ENCODE data around the gene DAZAP1.

Gene DAZAP1

GRCh38 chr19:1460033-1460995 lies 52.9 kb downstream of the DAZAP1 start:
- H2AK5ac ChIP-seq (ENCODE audit: low read length, severe bottlenecking): no peak overlapping the region
- no peak overlapping the region for H4K8ac ChIP-seq (ENCODE audit: low read length)
- no peak overlapping the region for H2BK15ac ChIP-seq (ENCODE audit: low read depth, poor library complexity, severe bottlenecking)
- no peak overlapping the region for H3K18ac ChIP-seq (ENCODE audit: low read depth in 1 of 2, low read length in 2 of 2)
- H3K36me3 ChIP-seq (ENCODE audit: control insufficient read depth in 1 of 2, insufficient read depth in 2 of 2, low read depth in 1 of 2, low read length in 2 of 2): peaks cover 0 to 23% of the 10 kb centered on the region in 2 experiments
- no peak overlapping the region for H2BK5ac ChIP-seq (ENCODE audit: low read depth, low read length, poor library complexity, severe bottlenecking)
- no peak overlapping the region for H4K91ac ChIP-seq (ENCODE audit: low read length)
- H2BK12ac ChIP-seq (ENCODE audit: low read length in 2 of 2): no peak overlapping the region
- no peak for DNase-seq
- no peak overlapping the region for H3K4ac ChIP-seq (ENCODE audit: low read depth in 1 of 2, low read length in 2 of 2)
- no peak overlapping the region for H3K4me2 ChIP-seq (ENCODE audit: low read length, poor library complexity, severe bottlenecking)
- H3K79me1 ChIP-seq (replicated peaks; ENCODE audit: low read length, poor library complexity, severe bottlenecking): peaks cover 2% of the 10 kb centered on the region
- no peak overlapping the region for H3K23ac ChIP-seq (ENCODE audit: low read length in 2 of 2)
- H3K9ac ChIP-seq (ENCODE audit: low read length): no peak overlapping the region
- H2AFZ ChIP-seq (ENCODE audit: low read depth, low read length): no peak overlapping the region
- H3K9me3 ChIP-seq (ENCODE audit: control insufficient read depth, low read length): no peaks in the 10 kb centered on the region
- H3K4me3 ChIP-seq (ENCODE audit: insufficient read depth in 1 of 2, low read depth in 1 of 2, low read length in 2 of 2): no peak overlapping the region
- 90% methylated on average over 36 of the region's 36 CpGs for WGBS
- peaks cover 8% of the 10 kb centered on the region for H3K4me1 ChIP-seq (ENCODE audit: control insufficient read depth, insufficient read depth, low read depth, low read length)
- H3K14ac ChIP-seq (ENCODE audit: low read length in 2 of 2): no peak overlapping the region
- H3K27me3 ChIP-seq (ENCODE audit: control insufficient read depth in 1 of 2, insufficient read depth in 1 of 2, low read length in 2 of 2): peaks cover 25 to 38% of the 10 kb centered on the region in 2 experiments
- H2BK120ac ChIP-seq (ENCODE audit: low read depth, low read length): no peak overlapping the region
- H3K27ac ChIP-seq (ENCODE audit: low read length, poor library complexity, severe bottlenecking): no peak overlapping the region

DNA sequence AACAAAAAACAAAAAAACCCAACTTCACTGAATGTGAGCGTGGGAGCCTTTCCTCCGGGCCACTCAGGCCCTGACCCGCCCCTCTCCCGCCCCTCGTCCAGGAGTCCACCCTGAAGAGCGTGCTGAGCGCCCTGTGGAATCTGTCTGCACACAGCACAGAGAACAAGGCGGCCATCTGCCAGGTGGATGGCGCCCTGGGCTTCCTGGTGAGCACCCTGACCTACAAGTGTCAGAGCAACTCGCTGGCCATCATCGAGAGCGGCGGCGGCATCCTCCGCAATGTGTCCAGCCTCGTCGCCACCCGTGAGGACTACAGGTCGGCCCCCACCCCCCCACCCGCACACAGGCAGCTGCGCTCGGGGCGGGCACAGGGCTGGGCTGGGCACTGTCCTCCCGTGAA lies 54.5 kb downstream of the DAZAP1 start:
- no peak overlapping the region for H3K18ac ChIP-seq (ENCODE audit: low read depth in 1 of 2, low read length in 2 of 2)
- WGBS: 91% methylated on average over 24 of the region's 24 CpGs
- no peak overlapping the region for H2BK120ac ChIP-seq (ENCODE audit: low read depth, low read length)
- no peaks in the 10 kb centered on the region for H3K9me3 ChIP-seq (ENCODE audit: control insufficient read depth, low read length)
- DNase-seq: no peak
- H2AFZ ChIP-seq (ENCODE audit: low read depth, low read length): no peak overlapping the region
- H3K23ac ChIP-seq (ENCODE audit: low read length in 2 of 2): no peak overlapping the region
- H2BK12ac ChIP-seq (ENCODE audit: low read length in 2 of 2): no peak overlapping the region
- H3K14ac ChIP-seq (ENCODE audit: low read length in 2 of 2): no peak overlapping the region
- H3K4ac ChIP-seq (ENCODE audit: low read depth in 1 of 2, low read length in 2 of 2): no peak overlapping the region
- H3K36me3 ChIP-seq (ENCODE audit: control insufficient read depth in 1 of 2, insufficient read depth in 2 of 2, low read depth in 1 of 2, low read length in 2 of 2): peaks cover 0 to 35% of the 10 kb centered on the region in 2 experiments
- no peak overlapping the region for H2BK5ac ChIP-seq (ENCODE audit: low read depth, low read length, poor library complexity, severe bottlenecking)
- no peak overlapping the region for H4K91ac ChIP-seq (ENCODE audit: low read length)
- H3K4me3 ChIP-seq (ENCODE audit: insufficient read depth in 1 of 2, low read depth in 1 of 2, low read length in 2 of 2): no peak overlapping the region
- peaks cover 8% of the 10 kb centered on the region for H3K79me1 ChIP-seq (replicated peaks; ENCODE audit: low read length, poor library complexity, severe bottlenecking)
- no peak overlapping the region for H4K8ac ChIP-seq (ENCODE audit: low read length)
- no peak overlapping the region for H3K9ac ChIP-seq (ENCODE audit: low read length)
- peaks cover 22 to 38% of the 10 kb centered on the region in 2 experiments for H3K27me3 ChIP-seq (ENCODE audit: control insufficient read depth in 1 of 2, insufficient read depth in 1 of 2, low read length in 2 of 2)
- H3K27ac ChIP-seq (ENCODE audit: low read length, poor library complexity, severe bottlenecking): no peak overlapping the region
- no peak overlapping the region for H2BK15ac ChIP-seq (ENCODE audit: low read depth, poor library complexity, severe bottlenecking)
- H2AK5ac ChIP-seq (ENCODE audit: low read length, severe bottlenecking): no peak overlapping the region
- peaks cover 17% of the 10 kb centered on the region for H3K4me1 ChIP-seq (ENCODE audit: control insufficient read depth, insufficient read depth, low read depth, low read length)
- no peak overlapping the region for H3K4me2 ChIP-seq (ENCODE audit: low read length, poor library complexity, severe bottlenecking)

DNA sequence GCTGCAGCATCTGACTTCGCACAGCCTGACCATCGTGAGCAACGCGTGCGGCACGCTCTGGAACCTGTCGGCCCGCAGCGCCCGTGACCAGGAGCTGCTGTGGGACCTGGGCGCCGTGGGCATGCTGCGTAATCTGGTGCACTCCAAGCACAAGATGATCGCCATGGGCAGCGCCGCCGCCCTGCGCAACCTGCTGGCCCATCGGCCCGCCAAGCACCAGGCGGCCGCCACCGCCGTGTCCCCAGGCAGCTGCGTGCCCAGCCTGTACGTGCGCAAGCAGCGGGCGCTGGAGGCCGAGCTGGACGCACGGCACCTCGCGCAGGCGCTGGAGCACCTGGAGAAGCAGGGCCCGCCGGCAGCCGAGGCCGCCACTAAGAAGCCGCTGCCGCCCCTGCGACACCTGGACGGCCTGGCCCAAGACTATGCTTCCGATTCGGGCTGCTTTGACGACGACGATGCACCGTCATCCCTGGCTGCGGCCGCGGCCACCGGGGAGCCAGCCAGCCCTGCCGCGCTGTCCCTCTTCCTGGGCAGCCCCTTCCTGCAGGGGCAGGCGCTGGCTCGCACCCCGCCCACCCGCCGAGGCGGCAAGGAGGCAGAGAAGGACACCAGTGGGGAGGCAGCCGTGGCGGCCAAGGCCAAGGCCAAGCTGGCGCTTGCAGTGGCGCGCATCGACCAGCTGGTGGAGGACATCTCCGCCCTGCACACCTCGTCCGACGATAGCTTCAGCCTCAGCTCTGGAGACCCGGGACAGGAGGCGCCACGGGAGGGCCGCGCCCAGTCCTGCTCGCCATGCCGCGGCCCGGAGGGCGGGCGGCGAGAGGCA lies 58.0 kb downstream of the DAZAP1 start:
- H4K91ac ChIP-seq (ENCODE audit: low read length): peak overlapping the region; percentile 68
- no peak overlapping the region for H3K4ac ChIP-seq (ENCODE audit: low read depth in 1 of 2, low read length in 2 of 2)
- no peak overlapping the region for H2AK5ac ChIP-seq (ENCODE audit: low read length, severe bottlenecking)
- no peak overlapping the region for H2BK120ac ChIP-seq (ENCODE audit: low read depth, low read length)
- no peak overlapping the region for H4K8ac ChIP-seq (ENCODE audit: low read length)
- peak; percentile 63 for DNase-seq
- WGBS: 31% methylated on average over 83 of the region's 83 CpGs
- H3K14ac ChIP-seq (ENCODE audit: low read length in 2 of 2): no peak overlapping the region
- H3K4me3 ChIP-seq (ENCODE audit: insufficient read depth in 1 of 2, low read depth in 1 of 2, low read length in 2 of 2): peak overlapping the region in 1 of 2 experiments; percentile 40
- H2BK15ac ChIP-seq (ENCODE audit: low read depth, poor library complexity, severe bottlenecking): no peak overlapping the region
- H3K4me1 ChIP-seq (ENCODE audit: control insufficient read depth, insufficient read depth, low read depth, low read length): peaks cover 49% of the 10 kb centered on the region
- H3K27me3 ChIP-seq (ENCODE audit: control insufficient read depth in 1 of 2, insufficient read depth in 1 of 2, low read length in 2 of 2): peaks cover 14 to 42% of the 10 kb centered on the region in 2 experiments
- H2AFZ ChIP-seq (ENCODE audit: low read depth, low read length): no peak overlapping the region
- H3K23ac ChIP-seq (ENCODE audit: low read length in 2 of 2): no peak overlapping the region
- H3K27ac ChIP-seq (ENCODE audit: low read length, poor library complexity, severe bottlenecking): no peak overlapping the region
- H3K36me3 ChIP-seq (ENCODE audit: control insufficient read depth in 1 of 2, insufficient read depth in 2 of 2, low read depth in 1 of 2, low read length in 2 of 2): peaks cover 0 to 27% of the 10 kb centered on the region in 2 experiments
- H3K9me3 ChIP-seq (ENCODE audit: control insufficient read depth, low read length): no peaks in the 10 kb centered on the region
- H3K79me1 ChIP-seq (replicated peaks; ENCODE audit: low read length, poor library complexity, severe bottlenecking): peaks cover 11% of the 10 kb centered on the region
- no peak overlapping the region for H3K9ac ChIP-seq (ENCODE audit: low read length)
- no peak overlapping the region for H3K18ac ChIP-seq (ENCODE audit: low read depth in 1 of 2, low read length in 2 of 2)
- no peak overlapping the region for H2BK5ac ChIP-seq (ENCODE audit: low read depth, low read length, poor library complexity, severe bottlenecking)
- no peak overlapping the region for H2BK12ac ChIP-seq (ENCODE audit: low read length in 2 of 2)
- peak overlapping the region; percentile 31 for H3K4me2 ChIP-seq (ENCODE audit: low read length, poor library complexity, severe bottlenecking)

- no peak overlapping the region for H2BK120ac ChIP-seq (ENCODE audit: low read depth, low read length)
- H4K91ac ChIP-seq (ENCODE audit: low read length): peak overlapping the region; percentile 27
- H2BK15ac ChIP-seq (ENCODE audit: low read depth, poor library complexity, severe bottlenecking): no peak overlapping the region
- H3K23ac ChIP-seq (ENCODE audit: low read length in 2 of 2): no peak overlapping the region
- no peak overlapping the region for H3K27ac ChIP-seq (ENCODE audit: low read length, poor library complexity, severe bottlenecking)
- H3K4me1 ChIP-seq (ENCODE audit: control insufficient read depth, insufficient read depth, low read depth, low read length): peaks cover 55% of the 10 kb centered on the region
- no peak for DNase-seq
- peaks cover 11% of the 10 kb centered on the region for H3K79me1 ChIP-seq (replicated peaks; ENCODE audit: low read length, poor library complexity, severe bottlenecking)
- H3K14ac ChIP-seq (ENCODE audit: low read length in 2 of 2): no peak overlapping the region
- H3K4me3 ChIP-seq (ENCODE audit: insufficient read depth in 1 of 2, low read depth in 1 of 2, low read length in 2 of 2): no peak overlapping the region
- no peak overlapping the region for H2AFZ ChIP-seq (ENCODE audit: low read depth, low read length)
- H3K9me3 ChIP-seq (ENCODE audit: control insufficient read depth, low read length): no peaks in the 10 kb centered on the region
- no peak overlapping the region for H3K4me2 ChIP-seq (ENCODE audit: low read length, poor library complexity, severe bottlenecking)
- H4K8ac ChIP-seq (ENCODE audit: low read length): peak overlapping the region; percentile 13
- no peak overlapping the region for H2BK5ac ChIP-seq (ENCODE audit: low read depth, low read length, poor library complexity, severe bottlenecking)
- peaks cover 0 to 20% of the 10 kb centered on the region in 2 experiments for H3K36me3 ChIP-seq (ENCODE audit: control insufficient read depth in 1 of 2, insufficient read depth in 2 of 2, low read depth in 1 of 2, low read length in 2 of 2)
- H3K18ac ChIP-seq (ENCODE audit: low read depth in 1 of 2, low read length in 2 of 2): no peak overlapping the region
- H2BK12ac ChIP-seq (ENCODE audit: low read length in 2 of 2): no peak overlapping the region
- WGBS: 61% methylated on average over 41 of the region's 41 CpGs
- no peak overlapping the region for H3K4ac ChIP-seq (ENCODE audit: low read depth in 1 of 2, low read length in 2 of 2)
- no peak overlapping the region for H2AK5ac ChIP-seq (ENCODE audit: low read length, severe bottlenecking)
- H3K27me3 ChIP-seq (ENCODE audit: control insufficient read depth in 1 of 2, insufficient read depth in 1 of 2, low read length in 2 of 2): peaks cover 20 to 48% of the 10 kb centered on the region in 2 experiments
- H3K9ac ChIP-seq (ENCODE audit: low read length): no peak overlapping the region
Measured at GRCh38 chr19:1466018-1466460, 58.7 kb downstream of the DAZAP1 start.
